HG03565 (cell line): ENCODE data around the gene FBXL3.
A peak's percentile ranks its signal among the peaks of the same experiment; 100 is the strongest.

Source experiments
- ATAC-seq: cut with Tn5 transposase; IDR thresholded peaks from one replicate; pipeline ENCODE4 v1.9.1; 2021; ENCODE audit warnings: mild to moderate bottlenecking, moderate library complexity; ENCODE audit not compliant: unreplicated experiment

FBXL3 gene, protein sequence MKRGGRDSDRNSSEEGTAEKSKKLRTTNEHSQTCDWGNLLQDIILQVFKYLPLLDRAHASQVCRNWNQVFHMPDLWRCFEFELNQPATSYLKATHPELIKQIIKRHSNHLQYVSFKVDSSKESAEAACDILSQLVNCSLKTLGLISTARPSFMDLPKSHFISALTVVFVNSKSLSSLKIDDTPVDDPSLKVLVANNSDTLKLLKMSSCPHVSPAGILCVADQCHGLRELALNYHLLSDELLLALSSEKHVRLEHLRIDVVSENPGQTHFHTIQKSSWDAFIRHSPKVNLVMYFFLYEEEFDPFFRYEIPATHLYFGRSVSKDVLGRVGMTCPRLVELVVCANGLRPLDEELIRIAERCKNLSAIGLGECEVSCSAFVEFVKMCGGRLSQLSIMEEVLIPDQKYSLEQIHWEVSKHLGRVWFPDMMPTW

DNA sequence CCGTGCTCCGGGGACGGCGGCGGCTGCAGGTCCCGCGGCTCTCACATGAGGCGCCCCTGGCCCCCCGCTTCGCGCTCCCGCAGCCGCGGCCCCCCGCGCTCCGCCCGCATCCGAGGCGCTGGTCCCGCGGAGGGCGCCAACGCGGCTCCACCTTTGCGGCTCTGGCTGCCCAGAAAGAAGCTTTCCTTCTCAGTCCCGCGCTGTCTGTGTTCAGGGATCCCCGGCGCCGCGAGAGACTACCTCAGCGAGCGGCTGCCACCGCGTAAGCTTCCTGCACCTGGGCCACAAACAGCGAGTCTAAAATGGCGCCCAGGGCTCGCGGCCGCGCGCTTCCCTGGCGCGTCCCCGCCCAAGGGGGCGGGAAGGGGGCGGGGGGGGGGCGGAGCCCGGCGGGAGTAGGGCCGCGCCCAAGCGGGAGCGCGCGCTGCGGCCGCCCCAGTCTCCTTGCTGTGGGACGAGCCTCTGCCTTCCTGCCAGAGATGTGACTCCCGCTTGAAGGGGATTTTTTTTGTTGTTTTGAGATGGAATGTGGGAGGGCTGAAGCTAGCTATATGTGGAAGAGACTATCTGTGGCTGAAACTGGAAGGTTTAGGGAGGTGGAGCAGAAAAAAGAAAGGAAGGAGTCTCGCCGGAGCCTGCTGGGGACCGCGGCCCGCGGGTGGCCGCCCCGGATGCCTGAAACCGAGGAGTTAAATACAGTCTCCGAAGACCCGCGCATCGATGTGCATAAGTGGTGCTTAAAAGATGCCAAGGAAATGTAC, at the start of gene FBXL3:
FBXL3 (minus strand) TSS at position 299 of the 761 bp plus-strand sequence. CDS start 5,299 bp downstream, outside the sequence.
- ATAC-seq, result peak; percentile 46

DNA sequence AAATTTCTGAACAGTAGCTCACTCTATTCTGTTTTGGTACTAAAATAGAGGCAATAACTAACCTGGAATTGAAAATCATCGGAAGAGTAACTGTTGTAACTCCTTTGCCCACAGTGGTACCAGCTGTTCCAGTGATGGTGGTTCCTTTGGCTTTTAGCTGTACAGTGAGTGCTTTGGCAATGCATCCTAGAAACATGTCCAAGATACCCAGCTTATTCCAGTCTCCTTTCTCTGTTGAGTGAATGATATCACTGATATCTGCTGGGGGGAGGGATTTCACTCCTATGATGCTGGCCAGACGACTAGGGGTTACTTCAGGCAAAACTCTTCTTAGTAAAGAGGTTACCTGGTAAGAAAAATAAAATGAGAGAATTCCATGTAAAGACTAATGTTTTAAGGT, 40.6 kb upstream of the FBXL3 start:
- no peak for ATAC-seq

DNA sequence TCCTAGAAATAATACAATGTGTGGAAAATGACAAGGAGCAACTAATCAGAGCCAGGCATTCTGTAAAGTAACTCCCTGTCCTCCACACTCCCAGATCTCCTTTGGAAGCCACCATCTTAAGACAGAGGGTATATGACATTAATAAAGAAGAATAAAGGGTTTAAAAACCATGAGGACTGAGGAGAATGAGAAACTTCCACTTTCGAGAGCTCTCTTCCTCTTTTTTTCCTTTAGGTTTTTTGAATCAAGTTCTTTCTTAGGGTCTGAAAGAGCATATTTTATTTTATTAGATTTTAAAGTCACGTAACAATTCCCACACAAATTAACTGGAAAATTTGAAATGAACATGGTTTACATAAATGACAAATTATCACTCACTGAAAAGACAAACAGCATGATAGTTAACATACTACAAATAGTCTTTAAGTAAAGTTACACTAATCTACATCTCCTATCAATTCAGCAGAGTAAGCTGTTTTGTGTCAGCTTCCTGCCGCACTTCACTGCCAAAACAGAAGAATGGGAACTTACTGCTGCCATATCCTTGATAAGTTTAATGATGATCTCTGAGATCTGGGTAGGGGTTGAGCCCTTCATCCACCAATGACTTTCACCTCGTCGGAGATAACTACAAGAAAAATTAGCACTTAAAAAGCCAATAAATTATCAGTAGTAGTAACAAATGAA, 38.6 kb upstream of the FBXL3 start:
- ATAC-seq, result no peak

DNA sequence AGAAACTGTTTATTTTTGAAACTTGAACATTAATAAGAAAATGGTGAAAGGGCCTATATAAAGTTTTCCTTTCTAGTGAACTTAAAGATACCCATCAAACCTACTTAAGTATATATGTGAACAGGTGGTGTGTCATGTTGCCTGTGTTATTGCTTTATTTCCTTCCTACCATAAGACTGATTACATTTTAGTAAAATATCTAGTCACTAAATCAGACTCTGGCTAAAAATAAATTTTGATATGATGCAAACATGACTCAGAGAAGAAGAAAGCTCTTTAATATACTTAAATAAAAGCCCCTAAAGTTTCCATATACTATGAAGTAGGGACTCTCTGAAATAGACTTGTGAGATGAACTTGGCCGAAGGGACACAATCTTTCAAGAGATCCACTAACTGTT, 35.1 kb upstream of the FBXL3 start:
- no peak for ATAC-seq

DNA sequence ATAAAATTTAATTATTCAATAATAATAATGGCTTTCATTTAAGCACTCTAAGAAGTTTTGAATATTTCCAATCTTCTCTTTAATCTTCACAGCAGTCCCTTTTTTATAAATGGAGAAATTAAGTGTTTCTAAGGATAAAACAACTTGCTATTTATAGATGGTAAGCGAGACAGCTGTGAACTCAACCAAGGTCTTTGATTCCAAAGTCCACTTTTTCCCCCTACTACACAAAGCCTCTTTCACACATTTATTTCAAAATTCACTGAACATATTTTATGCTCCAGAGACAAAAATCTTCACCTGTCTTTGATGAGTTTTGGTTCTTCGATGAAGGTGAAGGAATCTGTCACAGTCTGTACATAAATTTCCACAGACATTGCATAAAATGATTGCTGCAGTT, 34.4 kb upstream of the FBXL3 start:
- no peak for ATAC-seq

DNA sequence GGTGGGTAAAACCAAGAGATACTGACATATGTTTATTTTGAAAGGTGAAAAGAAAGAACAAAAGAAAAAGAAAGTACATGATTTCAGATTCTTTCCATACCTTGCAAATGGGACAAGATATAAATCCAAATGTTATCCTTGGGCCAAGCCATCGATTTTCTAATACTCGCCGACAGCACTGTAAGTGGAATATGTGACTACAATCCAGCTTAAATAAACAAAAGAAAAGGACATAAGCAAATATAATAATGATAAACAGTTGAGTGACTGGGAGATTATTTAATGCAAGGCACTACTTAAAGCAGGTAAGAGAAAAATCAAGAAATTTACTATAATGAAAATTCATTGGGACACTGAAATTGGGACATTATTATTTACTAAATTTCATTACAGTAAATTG, 29.9 kb upstream of the FBXL3 start:
- no peak for ATAC-seq

DNA sequence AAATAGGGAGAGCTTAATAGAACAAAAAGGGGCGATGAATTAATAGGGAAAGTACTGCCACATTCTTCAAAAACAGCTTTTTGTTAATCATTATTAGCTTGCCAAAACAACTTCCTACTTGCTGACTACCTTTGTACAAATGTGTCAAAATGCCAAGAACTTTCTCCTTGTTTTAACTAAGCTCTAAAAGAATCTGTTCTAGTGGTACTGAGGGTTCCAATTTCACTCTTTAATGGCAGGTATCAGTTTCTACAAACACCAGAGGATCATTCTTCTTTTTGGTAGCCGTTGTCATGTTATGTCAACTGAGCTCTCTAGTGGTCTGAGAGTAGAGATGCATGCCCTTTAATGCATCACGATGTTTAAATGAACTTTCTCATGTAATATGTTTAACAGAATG, 29.4 kb upstream of the FBXL3 start:
- ATAC-seq, result no peak

DNA sequence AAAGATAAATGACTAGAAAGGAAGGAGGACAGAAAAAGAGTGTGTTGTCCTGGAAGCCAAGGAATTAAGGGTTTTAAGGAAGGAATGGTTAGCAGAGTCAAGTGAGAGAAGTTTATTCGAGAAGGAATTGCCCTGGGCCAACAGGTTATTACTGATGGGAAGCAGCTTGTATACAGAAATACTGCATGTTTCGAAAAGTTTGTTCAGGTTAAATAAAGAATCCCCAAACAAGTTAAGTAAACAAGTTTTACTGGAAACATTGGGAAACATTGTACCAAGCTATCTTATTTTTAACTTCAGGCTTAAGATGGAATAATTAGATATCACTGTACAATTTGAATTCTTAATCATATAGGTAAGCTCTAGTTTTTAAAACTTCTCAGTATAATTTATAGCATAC, 28.2 kb upstream of the FBXL3 start:
- ATAC-seq, result no peak

DNA sequence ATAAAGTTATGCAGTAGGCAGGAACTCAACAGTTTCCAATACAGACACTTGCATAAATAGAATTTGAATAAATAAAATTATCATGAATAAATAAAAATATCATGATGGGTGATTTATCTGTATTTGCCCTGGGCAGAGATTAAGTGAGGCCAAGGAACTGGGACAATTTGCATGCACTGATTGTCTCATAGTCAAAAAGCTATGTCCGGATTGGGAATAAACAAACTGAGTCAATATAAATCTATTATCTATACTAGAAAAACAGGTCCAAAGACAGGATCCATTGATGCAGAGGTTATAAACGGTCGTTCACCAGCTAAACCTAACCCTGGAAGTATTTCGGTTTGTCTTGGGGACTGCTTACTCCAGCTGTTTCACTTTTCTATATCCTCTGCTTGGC, 26.2 kb upstream of the FBXL3 start:
- ATAC-seq, result no peak

DNA sequence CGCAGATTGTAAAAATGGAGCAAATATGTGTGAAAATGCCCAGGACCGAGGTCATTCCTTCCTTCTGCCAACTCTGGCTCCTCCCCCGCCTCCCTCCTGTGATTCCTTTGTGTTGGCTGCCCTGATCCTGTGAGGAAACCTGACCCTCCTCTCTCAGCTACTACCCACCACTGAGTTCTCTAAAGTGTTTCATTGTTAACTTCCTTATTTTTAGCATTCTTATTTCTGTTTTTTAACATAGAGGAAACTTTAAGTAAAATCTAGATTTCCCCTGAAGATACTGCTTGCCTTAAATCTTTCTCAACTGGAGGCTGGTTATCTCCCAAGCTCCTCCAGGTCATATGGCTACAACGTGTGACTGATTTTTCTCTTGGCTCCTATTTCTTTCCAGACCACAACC, 21.7 kb upstream of the FBXL3 start:
- no peak for ATAC-seq

DNA sequence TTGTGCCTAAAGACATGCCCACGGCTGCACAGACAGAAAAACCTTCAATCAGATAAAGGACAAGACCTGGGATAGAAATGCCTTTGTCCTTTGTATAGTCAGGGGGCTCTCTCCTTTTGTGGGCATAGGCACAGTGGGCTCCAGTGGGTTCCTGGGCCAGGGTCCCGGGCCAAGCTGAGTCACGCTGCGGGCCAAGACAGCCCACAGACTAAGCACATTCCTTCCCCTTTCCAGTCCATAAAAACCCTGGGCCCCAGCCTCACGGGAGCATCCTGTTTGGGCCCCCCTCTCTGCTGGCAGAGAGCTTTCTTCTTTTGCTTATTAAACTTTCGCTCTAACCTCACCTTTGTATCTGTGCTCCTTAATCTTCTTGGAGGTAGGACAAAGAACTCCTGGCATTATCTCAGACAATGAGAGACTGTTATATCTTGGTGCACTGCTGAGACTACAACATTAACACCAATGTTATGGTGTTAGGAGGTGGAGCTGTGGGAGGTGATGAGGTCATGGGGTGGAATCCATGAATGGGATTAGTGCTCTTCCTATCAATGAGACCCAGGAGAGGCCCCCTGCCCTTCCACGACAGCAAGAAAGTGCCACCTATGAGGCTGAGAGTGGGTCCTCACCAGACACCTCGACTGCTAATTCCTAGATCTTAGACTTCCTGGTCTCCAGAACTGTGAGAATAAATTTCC, 20.8 kb upstream of the FBXL3 start:
- ATAC-seq, result no peak

DNA sequence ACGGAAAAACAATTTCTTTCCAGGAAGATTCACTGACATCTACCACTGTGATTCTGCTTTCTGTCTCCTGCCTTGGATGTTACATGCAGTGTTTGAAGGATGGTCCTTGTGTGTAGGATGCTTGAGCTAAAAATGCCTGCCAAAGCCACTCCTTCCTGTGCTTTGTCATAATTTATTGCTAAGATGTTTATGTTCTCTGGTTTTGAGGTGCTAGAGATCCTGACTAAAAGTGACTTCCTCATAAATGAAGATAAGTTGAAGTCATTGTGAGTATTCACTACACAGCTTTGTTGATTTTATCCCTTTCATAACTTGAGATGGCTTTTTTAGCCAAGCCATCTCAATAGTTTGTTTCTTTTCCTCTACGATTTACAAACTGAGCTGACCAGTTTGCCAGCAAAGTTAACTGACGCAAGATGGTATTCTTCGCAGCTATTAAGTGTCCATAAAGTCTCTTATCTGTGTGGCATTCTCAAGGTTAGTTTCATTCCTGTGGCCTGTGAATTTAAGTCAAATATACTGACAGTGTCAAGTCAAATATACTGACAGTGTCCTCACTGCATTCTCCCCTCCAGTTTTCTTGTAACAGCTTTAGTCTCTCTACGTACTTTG, 15.7 kb upstream of the FBXL3 start:
- ATAC-seq, result no peak

DNA sequence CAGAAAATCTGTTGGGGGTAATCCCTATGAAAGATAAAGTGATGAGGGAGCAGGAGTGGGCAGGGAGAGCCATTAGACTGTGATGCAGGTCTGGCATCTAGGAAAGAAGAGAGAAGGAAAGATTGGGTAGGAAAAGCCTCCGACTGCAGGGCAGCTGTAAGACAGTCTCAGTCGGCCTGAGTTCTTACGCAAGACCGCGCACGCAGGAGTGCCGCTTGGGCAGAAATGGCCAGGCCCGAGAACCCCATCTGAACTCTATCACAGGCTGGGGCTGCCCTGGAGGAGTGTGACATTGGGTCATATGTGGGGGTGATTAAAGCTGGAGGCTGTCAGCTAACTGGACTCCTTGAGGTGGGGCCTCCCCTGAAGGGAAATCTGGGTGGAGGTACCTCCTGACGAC, 13.9 kb upstream of the FBXL3 start:
- ATAC-seq, result no peak

DNA sequence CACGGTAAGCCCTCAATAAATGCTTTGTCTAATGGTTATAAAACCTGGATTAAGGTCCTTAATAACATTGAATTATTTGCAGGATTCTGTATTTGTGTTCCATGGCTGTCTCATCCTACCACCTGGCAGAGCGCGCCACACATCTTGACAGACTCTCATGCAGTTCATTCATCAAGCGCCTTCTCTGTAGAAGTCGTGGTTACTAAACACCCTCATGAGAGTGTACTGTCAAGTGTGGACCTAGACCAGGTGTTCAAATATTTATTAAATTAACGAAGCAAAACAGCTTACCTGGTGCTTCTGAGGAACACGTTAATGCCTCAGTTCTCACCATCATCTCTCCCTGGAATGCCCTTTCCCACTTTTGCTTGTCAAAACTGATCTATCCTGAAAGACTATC, 13.1 kb upstream of the FBXL3 start:
- no peak for ATAC-seq

DNA sequence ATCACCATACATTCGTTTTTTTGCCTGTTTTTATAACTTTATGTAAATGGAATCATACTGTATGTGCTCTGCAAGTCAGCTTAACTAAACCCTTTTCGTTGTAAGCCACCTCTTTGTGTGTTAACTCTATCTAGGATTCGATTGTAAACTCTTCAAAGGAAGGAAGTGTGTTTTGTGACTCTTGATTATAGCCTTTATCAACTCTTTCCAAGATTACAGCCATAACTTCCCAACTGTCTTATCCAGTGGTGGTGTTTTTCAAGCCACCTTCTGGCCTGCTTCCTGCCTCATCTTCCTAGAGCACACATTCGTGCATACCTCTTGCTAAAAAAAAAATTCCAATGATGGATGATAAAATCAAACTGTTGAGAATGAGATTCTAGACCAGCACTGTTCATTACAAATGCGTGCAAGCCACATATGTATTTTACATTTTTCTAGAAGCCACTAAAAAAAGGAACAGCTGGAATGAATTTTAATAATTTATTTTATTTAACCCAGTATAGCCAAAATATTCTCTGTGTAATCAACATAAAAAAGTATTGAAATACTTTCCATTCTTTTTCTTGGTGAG, 12.0 kb upstream of the FBXL3 start:
- no peak for ATAC-seq

DNA sequence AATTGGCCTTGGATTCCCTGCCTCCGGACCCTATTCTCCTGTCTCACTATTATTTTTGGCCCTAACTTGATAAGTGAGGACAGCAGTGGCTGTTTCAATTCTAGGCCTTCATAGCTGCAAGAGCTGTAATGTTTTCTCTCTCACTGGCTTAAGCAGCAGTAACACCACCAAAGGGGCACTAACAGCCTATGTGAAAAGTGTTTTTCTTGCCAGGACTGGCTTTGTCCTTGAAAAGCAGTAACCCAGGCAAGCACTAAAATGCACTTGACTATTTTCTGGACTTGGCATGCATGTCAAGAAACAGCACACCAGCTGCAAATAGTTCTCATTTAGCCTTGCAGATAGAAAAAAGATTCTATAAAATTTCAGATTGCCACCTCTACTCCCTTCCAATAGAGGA, 9.3 kb upstream of the FBXL3 start:
- no peak for ATAC-seq

DNA sequence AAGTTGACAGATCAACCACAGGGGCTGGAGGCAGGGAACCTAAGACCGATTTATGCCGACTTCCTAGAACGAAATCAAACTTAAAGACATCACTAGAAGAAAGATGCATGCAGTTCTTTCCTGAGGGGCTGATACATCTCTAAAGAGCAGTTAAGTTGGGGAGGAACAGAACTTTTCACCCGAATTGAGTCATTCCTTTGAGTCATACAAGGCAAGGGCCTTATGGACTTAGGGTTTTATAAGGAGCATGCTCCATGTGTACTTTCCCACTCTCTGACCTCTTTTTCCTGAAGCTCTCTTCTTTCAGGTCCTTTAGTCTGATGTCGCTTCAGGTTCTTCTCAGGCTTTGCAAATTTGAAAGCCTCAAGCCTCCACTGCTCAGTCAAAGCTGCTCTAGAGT, 7.9 kb upstream of the FBXL3 start:
- no peak for ATAC-seq

DNA sequence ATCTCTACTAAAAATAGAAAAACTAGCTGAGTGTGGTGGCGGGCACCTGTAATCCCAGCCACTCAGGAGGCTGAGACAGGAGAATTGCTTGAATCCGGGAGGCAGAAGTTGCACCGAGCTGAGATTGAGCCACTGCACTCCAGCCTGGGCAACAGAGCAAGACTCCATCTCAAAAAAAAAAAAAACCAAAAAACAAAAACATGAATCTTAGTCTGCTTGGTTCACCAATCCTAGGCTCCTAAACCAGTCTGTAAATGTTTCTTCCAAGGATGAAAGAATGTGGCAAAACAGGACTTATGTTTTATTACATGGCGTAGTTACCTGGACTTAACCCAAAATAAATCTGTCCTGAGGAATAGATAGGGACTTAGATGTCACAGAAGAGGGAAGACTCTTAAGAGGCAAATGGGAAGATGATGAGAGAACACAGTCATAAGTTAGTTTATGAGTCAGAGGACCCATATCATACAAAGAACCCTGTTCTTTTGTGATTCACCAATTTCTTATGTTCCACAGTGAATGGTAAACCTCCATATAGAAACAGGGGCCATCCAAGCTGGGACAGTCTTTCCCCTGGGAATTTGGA, 6.9 kb upstream of the FBXL3 start:
- no peak for ATAC-seq

DNA sequence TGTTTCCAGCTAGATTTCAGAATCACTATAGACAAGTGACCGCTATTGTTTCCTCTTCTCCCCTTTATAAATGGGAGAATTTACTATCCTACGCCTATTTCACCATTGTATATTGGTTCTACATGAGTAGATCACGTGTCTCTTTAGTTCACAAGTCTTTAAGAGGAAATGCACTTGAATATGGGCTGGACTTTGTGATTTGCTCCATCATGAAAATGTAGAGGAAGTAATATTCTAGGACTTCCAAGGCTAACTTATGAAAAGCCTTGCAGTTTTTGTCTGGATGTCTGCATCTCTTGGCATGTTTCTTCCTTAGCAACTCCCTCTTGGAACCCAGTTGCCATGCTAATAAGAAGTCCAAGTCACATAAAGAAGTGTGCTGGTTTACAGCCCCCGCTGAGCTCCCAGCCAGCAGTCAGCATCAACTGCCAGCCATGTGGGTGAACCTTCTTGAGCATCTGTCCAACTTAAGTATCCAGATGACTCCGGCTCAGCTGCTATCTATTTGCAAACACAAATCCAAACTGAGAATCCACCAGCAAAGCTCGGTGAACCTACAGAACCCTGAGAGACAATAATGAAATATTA, 4.8 kb upstream of the FBXL3 start:
- ATAC-seq, result no peak

DNA sequence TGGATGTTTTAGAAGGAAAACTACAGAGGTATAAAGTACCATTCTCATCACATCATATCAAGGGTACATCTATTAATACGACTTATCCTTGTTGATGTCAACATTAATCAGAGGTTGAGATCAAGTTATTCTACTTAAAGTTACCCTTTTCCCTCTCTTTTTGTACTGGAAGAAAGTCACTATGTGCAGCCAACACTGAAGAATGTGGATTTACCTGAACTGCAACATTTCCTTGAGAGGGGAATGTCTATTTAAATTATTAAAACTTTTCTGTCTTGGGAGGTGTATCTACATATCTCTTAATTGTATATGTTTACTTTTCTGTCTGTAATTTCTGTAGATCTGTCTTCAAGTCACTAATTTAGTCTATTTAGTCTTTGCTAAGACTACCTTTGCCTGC, 2.5 kb upstream of the FBXL3 start:
- no peak for ATAC-seq
